HEK293 (cell line): Measurements from ENCODE around the gene SPEF1.

Source experiments
- ZNF175 ChIP-seq: fragments of 450-650 bp; formaldehyde crosslinking; IDR thresholded peaks from 2 replicates; pipeline ENCODE4 v1.5.1; 2016; ENCODE audit warnings: missing biosample characterization, missing genetic modification characterization
- ZNF184 ChIP-seq: fragments of 450-650 bp; IDR thresholded peaks from 2 replicates; pipeline ENCODE4 v1.5.1; 2018; ENCODE audit warnings: missing biosample characterization, mild to moderate bottlenecking, missing genetic modification characterization
- ZNF202 ChIP-seq: fragments of 450-650 bp; formaldehyde crosslinking; IDR thresholded peaks from 2 replicates; pipeline ENCODE4 v1.5.1; 2016; ENCODE audit warnings: missing biosample characterization, missing genetic modification characterization, borderline replicate concordance
- ZNF24 ChIP-seq: fragments of 450-650 bp; formaldehyde crosslinking; IDR thresholded peaks from 2 replicates; pipeline ENCODE4 v1.5.1; 2016; ENCODE audit warnings: missing biosample characterization, missing genetic modification characterization
- ZNF335 ChIP-seq: fragments of 450-650 bp; formaldehyde crosslinking; conservative IDR thresholded peaks from 2 replicates; pipeline ENCODE4 v1.5.1; 2016; ENCODE audit warnings: missing biosample characterization, missing genetic modification characterization
- ZNF501 ChIP-seq: fragments of 450-650 bp; formaldehyde crosslinking; IDR thresholded peaks from 2 replicates; pipeline ENCODE4 v1.5.1; 2016; ENCODE audit warnings: missing biosample characterization, missing genetic modification characterization
- ZNF560 ChIP-seq: fragments of 450-650 bp; formaldehyde crosslinking; IDR thresholded peaks from 2 replicates; pipeline ENCODE4 v1.5.1; 2017; ENCODE audit warnings: missing biosample characterization, missing genetic modification characterization, borderline replicate concordance
- ZNF670 ChIP-seq: fragments of 450-650 bp; formaldehyde crosslinking; IDR thresholded peaks from 2 replicates; pipeline ENCODE4 v1.5.1; 2016; ENCODE audit warnings: missing biosample characterization, missing genetic modification characterization, low read depth
- ZNF747 ChIP-seq: fragments of 450-650 bp; formaldehyde crosslinking; IDR thresholded peaks from 2 replicates; pipeline ENCODE4 v1.5.1; 2016; ENCODE audit warnings: missing biosample characterization, missing genetic modification characterization
- TF ChIP-seq, protein P1 (sequence below): fragments of 450-650 bp; formaldehyde crosslinking; IDR thresholded peaks from 2 replicates; pipeline ENCODE4 v1.5.1; 2016; ENCODE audit warnings: missing biosample characterization, missing genetic modification characterization
- TF ChIP-seq, protein P2 (sequence below): fragments of 450-650 bp; formaldehyde crosslinking; IDR thresholded peaks from 2 replicates; pipeline ENCODE4 v1.5.1; 2016; ENCODE audit warnings: missing biosample characterization, missing genetic modification characterization
- TF ChIP-seq, protein P3 (sequence below): fragments of 450-650 bp; formaldehyde crosslinking; IDR thresholded peaks from 2 replicates; pipeline ENCODE4 v1.5.1; 2017; ENCODE audit warnings: missing biosample characterization, mild to moderate bottlenecking, missing genetic modification characterization, moderate library complexity
- TF ChIP-seq, protein P4 (sequence below): fragments of 450-650 bp; formaldehyde crosslinking; IDR thresholded peaks from 2 replicates; pipeline ENCODE4 v1.5.1; 2016; ENCODE audit warnings: missing biosample characterization, missing genetic modification characterization

DNA sequence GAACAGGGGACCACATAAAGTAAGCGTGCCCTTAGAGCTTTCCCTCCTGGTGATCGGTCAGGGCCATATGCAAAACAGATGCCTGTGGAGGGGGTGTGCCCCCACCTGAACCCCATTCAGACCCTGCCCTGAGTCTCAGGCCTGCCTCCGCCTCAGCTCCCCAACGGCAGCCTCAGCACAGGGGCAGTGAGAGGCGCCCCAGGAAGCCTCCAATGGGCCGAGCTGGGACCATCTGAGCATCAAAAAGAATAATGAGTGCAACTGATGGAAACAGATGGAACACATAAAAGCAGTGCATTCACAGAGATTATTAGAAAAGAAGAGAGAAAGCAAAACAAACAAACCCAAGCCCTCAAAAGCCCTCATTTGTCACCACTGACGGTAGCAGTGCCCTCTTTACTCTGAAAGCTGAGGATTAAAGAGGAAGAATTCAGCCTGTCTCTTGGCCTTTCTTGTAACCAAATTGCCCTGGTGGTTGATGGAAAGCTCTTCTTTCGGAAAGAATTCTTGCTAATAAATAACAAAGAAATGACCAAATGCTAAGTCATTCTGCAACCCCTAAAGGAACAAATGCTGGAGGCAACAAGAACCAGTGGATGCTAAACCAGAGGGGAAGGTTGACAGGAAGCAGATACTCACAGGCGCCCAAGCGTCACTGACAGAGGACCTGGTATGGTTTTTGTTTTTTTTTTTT lies 20.4 kb downstream of the SPEF1 start:
- TF ChIP-seq, protein P1, sequence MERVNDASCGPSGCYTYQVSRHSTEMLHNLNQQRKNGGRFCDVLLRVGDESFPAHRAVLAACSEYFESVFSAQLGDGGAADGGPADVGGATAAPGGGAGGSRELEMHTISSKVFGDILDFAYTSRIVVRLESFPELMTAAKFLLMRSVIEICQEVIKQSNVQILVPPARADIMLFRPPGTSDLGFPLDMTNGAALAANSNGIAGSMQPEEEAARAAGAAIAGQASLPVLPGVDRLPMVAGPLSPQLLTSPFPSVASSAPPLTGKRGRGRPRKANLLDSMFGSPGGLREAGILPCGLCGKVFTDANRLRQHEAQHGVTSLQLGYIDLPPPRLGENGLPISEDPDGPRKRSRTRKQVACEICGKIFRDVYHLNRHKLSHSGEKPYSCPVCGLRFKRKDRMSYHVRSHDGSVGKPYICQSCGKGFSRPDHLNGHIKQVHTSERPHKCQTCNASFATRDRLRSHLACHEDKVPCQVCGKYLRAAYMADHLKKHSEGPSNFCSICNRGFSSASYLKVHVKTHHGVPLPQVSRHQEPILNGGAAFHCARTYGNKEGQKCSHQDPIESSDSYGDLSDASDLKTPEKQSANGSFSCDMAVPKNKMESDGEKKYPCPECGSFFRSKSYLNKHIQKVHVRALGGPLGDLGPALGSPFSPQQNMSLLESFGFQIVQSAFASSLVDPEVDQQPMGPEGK (tag by site-specific recombination), result no peak
- TF ChIP-seq ZNF335 (tag by site-specific recombination) (no peak), ZNF24 (tag by site-specific recombination) (no peak), ZNF184 (tag by site-specific recombination) (no peak), ZNF747 (tag by site-specific recombination) (no peak), ZNF202 (tag by site-specific recombination) (no peak), ZNF501 (tag by site-specific recombination) (no peak), ZNF670 (tag by site-specific recombination) (no peak), ZNF560 (tag by site-specific recombination) (no peak), ZNF175 (tag by site-specific recombination) (no peak)
- TF ChIP-seq, protein P2, sequence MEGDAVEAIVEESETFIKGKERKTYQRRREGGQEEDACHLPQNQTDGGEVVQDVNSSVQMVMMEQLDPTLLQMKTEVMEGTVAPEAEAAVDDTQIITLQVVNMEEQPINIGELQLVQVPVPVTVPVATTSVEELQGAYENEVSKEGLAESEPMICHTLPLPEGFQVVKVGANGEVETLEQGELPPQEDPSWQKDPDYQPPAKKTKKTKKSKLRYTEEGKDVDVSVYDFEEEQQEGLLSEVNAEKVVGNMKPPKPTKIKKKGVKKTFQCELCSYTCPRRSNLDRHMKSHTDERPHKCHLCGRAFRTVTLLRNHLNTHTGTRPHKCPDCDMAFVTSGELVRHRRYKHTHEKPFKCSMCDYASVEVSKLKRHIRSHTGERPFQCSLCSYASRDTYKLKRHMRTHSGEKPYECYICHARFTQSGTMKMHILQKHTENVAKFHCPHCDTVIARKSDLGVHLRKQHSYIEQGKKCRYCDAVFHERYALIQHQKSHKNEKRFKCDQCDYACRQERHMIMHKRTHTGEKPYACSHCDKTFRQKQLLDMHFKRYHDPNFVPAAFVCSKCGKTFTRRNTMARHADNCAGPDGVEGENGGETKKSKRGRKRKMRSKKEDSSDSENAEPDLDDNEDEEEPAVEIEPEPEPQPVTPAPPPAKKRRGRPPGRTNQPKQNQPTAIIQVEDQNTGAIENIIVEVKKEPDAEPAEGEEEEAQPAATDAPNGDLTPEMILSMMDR (tag by site-specific recombination), result no peak
- TF ChIP-seq, protein P3, sequence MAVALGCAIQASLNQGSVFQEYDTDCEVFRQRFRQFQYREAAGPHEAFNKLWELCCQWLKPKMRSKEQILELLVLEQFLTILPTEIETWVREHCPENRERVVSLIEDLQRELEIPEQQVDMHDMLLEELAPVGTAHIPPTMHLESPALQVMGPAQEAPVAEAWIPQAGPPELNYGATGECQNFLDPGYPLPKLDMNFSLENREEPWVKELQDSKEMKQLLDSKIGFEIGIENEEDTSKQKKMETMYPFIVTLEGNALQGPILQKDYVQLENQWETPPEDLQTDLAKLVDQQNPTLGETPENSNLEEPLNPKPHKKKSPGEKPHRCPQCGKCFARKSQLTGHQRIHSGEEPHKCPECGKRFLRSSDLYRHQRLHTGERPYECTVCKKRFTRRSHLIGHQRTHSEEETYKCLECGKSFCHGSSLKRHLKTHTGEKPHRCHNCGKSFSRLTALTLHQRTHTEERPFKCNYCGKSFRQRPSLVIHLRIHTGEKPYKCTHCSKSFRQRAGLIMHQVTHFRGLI (tag by site-specific recombination), result no peak
- TF ChIP-seq, protein P4, sequence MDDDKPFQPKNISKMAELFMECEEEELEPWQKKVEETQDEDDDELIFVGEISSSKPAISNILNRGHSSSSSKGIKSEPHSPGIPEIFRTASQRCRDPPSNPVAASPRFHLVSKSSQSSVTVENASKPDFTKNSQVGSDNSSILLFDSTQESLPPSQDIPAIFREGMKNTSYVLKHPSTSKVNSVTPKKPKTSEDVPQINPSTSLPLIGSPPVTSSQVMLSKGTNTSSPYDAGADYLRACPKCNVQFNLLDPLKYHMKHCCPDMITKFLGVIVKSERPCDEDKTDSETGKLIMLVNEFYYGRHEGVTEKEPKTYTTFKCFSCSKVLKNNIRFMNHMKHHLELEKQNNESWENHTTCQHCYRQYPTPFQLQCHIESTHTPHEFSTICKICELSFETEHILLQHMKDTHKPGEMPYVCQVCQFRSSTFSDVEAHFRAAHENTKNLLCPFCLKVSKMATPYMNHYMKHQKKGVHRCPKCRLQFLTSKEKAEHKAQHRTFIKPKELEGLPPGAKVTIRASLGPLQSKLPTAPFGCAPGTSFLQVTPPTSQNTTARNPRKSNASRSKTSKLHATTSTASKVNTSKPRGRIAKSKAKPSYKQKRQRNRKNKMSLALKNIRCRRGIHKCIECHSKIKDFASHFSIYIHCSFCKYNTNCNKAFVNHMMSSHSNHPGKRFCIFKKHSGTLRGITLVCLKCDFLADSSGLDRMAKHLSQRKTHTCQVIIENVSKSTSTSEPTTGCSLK (tag by site-specific recombination), result no peak
